Measurements from ENCODE around the gene LMO7.

DNA sequence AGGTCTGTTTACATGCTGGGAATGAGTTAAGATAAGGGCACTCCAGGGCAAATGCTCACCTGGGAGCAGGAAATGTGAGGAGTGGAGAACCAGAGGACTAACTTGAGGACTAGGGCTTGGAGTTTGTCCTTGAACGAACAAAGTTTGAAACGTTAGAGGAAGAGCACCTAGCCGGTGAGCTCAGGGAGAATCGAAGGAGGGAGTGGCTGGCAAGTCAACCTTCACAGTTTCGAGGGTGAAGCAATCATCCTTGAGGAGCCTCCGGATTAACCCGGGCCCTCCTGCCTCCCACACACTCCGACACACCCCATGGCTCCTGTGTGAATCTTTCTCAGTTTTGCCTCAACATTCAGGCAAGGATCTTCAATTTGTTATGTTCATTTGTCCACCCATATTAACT is 58.6 kb downstream of the LMO7 start:
- TF ChIP-seq, protein P1, sequence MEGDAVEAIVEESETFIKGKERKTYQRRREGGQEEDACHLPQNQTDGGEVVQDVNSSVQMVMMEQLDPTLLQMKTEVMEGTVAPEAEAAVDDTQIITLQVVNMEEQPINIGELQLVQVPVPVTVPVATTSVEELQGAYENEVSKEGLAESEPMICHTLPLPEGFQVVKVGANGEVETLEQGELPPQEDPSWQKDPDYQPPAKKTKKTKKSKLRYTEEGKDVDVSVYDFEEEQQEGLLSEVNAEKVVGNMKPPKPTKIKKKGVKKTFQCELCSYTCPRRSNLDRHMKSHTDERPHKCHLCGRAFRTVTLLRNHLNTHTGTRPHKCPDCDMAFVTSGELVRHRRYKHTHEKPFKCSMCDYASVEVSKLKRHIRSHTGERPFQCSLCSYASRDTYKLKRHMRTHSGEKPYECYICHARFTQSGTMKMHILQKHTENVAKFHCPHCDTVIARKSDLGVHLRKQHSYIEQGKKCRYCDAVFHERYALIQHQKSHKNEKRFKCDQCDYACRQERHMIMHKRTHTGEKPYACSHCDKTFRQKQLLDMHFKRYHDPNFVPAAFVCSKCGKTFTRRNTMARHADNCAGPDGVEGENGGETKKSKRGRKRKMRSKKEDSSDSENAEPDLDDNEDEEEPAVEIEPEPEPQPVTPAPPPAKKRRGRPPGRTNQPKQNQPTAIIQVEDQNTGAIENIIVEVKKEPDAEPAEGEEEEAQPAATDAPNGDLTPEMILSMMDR (IDR thresholded peaks at IDR 0.05): no peak
- TF ChIP-seq, protein P2, sequence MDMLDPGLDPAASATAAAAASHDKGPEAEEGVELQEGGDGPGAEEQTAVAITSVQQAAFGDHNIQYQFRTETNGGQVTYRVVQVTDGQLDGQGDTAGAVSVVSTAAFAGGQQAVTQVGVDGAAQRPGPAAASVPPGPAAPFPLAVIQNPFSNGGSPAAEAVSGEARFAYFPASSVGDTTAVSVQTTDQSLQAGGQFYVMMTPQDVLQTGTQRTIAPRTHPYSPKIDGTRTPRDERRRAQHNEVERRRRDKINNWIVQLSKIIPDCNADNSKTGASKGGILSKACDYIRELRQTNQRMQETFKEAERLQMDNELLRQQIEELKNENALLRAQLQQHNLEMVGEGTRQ (CRISPR knock-in tag; IDR thresholded peaks at IDR 0.05): no peak
- TF ChIP-seq TP53 (CRISPR knock-in tag; IDR thresholded peaks at IDR 0.05): no peak
- TF ChIP-seq MYBL2 (CRISPR knock-in tag; IDR thresholded peaks at IDR 0.05): no peak
- TF ChIP-seq ESRRA (CRISPR knock-in tag; IDR thresholded peaks at IDR 0.05; ENCODE audit: borderline replicate concordance): no peak

All from WTC11 (cell line).